Endothelial cell of hepatic sinusoid (primary cell): ENCODE results near the gene CCDC137.
"Not testable (repeated sequence)": the region's sequence is repeated elsewhere in the genome, so short reads cannot be mapped to it uniquely, and the experiment has no call there.

Experiments used
- in situ Hi-C: cut with HindIII; loops from 2 replicates; pipeline ENCODE4 v1.10.0; 2017; ENCODE audit warnings: low sequenced_read_pairs

Gene CCDC137

DNA sequence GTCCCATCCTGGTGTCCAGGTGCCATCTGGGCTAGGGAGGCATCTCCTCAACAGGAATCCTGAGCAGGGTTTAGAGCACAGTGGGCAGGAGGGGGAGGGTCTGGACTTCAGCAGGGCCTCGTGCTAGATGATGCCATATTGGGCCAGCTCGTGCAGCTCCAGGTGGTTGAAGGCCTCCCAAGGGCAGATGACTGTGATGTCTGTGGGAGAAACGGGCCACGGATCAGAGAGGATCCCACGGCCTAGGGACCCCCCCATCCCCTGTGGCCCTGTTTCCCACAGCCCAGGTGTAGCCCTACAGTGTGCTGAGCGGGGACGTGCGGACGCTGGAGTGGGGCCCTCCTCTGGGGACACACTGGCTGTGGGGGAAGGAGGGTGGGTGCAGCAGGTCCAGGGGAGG lies 15.6 kb upstream of the CCDC137 start:
- in situ Hi-C loops, result no loop called here

DNA sequence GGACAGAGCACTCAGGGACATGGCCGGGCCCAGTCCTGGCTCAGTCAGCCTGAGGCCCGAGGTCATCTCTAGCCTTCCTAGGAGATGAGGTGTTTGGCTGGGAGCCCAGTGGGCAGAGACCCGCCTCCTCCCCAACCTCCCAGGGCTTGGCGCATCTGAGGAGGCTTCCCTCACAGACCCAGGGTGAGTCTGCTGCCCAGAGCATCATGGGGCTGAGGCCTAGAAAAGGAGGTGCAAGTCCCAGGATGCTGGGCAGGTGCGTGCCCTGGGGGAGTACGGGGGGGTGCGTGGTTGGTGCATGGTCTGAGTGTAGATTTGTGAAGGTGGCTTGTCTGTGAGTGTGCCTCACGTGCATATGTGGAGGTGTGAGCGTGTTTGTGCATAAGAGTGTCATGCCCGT lies 14.8 kb upstream of the CCDC137 start:
- in situ Hi-C loops, result no loop called here

DNA sequence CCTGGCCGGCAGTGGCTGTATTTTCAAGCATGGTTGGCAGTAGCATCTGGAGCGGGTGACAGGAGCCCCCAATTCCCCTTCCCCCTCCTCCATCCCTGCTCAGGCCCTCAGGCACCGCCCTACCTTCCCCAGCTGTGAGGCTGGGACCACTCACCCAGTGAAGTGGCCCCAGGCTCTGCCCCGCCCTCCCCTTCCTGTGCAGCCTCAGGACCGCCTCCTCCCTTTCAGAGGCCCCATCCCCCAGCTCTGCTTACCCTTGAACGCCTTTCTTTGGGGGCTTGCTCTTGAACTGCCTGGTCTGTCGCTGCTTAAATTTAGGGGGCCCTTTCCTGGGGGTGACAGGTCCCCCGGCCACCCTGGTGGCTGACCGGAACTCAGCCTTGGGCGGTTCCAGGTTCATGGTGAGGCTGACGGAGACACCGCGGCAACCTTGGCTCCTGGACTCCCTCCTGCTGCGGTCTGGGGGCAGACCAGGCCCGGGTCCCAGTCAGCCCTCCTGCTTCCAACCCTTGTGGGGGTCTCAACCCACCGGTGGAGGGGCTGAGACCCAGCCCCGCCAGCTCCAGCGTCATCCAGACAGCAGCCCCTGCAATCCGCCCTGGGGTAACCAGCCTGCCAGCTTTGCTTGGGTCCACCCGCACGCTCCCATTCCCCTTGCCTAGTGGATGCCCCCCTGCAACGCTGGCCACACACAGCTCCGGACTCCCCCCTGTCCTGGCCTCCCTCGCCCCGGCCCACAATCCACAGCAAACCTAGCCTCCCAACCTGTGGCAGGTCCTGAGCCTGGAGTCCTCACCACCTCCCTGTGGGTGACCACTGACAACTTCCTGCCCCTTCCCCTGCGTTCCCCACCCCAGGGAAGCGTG lies 13.4 kb upstream of the CCDC137 start:
- in situ Hi-C loops, result no loop called here

DNA sequence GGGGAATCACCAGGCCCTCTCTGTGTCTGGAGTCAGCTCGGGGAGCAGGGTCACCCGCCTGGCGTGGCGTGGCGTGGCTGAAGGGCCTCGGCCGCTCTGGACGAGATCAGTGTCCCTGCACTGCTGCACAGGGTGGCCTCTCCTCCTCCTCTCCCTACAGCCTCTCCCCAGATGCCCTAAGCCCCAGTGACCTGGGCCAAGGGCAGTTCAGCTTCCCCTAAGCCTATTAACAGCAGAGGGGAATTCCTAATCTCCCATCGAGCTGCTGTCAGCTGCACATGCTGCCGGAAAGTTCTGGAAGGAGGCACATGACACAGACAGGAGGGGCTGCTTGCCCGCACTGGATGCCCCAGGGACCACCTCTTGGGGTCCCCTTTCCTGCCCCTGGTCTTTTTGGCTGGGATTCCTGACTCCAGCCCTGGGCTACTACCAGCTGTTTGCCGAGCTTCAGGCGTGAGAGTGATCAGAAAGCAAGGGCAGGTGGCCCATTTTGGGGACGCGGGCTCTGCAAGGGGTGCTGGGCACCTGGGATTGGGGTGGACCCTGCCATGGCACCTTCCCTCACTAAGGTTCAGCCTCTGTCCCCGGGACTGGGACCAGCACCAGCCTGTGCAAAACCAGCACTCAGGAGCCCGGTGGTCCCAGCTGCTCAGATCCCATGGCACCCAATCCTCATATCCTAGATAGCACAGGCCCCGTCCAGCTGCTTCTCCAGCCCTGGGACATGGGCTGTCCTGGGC lies 11.0 kb upstream of the CCDC137 start:
- in situ Hi-C loops, result no loop called here

DNA sequence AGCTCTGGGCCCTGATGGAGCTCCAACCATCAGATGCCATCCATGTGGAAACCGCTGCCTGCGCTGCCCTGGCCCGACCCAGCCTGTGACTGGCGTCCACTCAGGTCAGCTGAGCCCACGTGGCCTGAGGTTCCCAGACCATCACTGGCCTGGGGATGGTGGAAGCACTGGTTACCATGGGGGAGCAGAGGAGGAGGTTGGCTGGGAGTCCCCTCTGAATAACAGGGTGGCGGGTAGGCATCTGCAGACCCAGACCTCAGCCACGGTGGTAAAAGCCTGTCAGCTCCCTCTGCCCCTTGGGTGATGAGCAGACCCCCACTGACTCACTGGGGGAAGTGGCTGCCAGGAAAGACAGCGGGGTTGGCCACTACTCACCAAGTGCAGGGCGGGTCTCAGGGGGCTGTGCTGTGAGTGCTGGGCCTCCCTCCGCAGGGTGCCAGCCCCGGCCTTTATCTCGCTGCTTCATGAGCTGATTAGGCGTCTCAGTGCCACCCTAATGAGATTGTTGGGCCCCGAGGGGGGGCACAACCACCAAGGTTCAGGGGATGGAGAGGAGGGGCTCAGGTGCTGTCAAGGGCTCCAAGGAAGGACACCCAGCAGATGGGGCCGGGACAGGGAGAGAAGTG lies 10.3 kb upstream of the CCDC137 start, which contains the start of gene PDE6G:
Gene PDE6G (minus strand): TSS at position 425 of the 626 bp plus-strand sequence. CDS start 3,237 bp downstream, outside the sequence.
- in situ Hi-C loops, result no loop called here

DNA sequence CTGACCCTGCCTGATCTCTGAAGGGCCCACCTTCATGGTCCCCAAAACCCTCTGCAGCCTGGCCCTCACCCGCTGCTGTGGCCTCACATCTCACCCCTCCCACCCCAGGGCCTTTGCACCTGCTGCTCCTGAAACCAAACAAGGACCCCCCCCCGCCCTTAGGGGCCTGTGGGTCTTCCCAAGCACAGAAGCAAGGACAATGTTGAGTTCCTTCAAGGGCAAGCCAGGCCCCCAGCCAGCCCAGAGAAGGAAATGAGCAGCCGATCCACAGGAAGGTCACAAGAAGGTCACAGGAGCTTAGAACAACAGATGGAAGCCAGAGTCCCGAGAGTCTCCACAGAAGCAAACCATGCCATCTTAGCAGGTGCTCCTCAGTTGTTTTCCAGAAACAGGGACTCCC lies 9.7 kb upstream of the CCDC137 start:
- in situ Hi-C loops, result no loop called here

DNA sequence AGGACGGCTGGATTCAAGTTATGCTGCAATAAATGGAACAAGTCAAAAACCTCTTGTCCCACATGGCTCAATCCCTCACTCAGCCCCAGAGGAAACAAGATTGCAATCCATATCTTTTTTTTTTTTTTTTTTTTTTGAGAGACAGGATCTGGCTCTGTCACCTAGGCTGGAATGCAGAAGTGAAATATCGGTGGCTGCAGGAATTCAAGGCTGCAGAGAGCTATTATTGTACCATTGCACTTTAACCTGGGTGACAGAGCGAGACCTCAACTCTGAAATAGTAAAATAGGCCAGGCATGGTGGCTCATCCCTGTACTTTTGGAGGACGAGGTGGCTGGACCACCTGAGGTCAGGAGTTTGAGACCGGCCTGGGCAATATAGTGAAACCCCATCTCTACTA lies 7.5 kb upstream of the CCDC137 start:
- in situ Hi-C loops, result no loop called here

DNA sequence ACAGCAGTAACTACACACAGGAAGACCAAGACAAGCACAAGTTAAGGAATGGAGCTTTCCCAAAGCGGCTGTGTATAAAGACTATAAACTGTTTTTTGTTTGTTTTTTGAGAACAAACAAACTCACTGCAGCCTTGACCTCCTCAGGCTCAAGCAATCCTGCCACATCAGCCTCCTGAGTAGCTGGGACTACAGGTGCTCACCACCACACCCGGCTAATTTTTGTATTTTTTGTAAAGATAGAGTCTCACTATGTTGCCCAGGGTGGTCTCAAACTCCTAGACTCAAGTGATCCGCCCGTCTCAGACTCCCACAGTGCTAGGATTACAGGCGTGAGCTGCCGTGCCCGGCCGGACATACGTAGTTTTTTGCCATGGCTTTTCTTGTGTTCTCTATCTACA lies 6.1 kb upstream of the CCDC137 start:
- in situ Hi-C loops, result no loop called here

DNA sequence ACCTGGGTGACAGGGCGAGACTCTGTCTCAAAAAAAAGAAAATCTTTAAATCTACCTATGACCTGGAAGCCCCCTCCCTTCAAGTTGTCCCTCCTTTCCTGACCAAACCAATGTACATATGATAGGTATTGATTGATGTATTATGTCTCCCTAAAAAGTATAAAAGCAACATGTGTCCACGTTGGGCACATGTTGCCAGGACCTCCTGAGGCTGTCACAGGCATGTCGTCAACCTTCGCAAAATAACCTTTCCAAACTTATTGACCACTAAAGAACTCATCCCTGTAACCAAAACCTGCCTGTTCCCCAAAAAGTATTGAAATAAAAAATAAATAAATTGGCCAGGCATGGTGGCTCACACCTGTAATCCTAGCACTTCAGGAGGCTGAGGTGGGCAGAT lies 4.5 kb upstream of the CCDC137 start:
- in situ Hi-C loops, result no loop called here

DNA sequence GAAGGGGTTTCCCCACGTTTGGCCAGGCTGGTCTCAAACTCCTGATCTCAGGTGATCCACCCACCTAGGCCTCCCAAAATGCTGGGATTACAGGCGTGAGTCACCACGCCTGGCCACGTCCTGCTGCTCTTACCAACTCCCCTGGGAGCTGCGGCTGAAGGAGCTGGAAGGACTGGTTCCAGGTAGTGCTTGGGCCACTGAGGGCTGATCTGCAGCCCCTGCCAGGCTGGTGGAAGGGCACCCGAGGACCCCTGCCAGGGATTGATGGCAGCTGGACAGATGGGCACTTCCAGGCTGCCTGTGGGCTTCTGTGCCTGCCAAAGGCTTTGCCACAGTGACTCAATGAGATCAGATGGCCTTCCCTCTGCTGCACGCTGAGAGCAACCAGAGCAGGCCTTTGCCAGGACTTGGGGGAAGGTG lies 2.5 kb upstream of the CCDC137 start:
- in situ Hi-C loops, result no loop called here

DNA sequence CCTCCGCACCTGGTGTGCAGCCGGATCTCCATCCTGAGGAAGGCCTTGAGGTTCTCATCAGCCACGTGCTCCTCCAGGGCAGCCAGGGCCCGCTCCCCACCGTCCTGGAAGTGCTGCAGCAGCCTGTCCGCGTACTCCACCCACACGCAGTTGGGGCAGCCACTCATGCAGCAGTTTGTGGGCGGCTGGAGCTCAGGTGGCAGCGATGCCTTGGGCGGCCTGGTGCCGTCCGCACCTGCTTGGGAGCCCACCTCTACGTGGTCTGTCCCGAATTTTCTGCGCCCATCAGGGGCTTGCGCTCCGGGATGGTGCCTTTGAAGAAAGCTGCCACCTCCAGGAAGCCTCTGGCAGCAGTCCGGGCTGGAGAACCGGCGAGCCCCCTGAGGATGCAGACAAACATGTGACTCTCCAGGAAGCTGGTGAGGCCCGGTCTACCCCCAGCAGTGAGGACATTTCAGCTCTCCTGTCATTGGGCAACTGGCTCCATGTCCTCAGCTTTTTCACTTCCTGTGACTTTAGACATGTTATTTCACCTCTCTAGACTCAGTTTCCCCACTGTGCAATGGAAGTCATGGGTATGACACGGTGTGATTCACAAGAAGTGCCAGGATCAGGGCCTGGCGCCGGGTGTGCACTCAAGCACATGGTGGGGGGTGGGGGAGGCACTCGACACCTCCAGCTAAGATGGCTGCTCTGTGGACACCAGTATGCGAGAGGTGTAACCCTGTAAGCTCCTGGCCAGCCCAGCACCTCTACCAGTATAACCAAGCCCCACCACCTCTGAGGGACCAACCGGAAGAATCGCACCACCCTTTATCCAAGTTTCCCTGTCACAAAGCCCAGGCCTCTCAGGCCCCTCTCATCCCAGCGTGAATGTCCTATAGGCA lies 1.1 kb upstream of the CCDC137 start:
- in situ Hi-C loops, result no loop called here

DNA sequence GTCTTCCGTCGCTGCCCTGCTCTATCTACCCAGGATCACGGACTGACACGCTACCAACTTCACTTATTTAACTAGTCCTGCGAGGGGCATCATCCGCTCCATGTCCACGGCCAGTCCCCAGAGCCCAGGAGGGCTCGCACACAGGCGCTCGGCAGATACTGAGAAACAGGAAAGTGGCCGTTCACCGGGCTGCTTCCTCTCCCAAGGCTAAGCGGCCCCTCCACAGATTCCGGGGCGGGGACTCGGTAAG lies 520 bp upstream of the CCDC137 start:
- in situ Hi-C loops, result no loop called here

DNA sequence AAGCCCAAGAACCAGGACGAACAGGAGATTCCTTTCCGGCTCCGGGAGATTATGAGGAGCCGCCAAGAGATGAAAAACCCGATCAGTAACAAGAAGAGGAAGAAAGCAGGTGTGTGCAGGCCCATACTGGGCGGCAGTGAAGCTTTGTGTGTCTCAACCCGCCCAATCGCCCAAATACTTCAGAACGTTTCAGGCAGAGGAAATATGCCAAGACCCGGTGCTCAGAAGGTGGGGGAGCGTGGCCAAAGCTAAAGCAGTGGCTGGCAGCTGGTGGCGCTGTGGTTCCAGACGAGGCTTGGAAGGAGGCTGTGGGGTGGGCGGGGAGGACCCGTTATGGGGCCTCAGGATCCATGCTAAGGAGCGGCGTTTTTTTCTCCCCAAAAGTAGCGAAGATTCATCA lies 1.2 kb downstream of the CCDC137 start:
- in situ Hi-C loops, result no loop called here

DNA sequence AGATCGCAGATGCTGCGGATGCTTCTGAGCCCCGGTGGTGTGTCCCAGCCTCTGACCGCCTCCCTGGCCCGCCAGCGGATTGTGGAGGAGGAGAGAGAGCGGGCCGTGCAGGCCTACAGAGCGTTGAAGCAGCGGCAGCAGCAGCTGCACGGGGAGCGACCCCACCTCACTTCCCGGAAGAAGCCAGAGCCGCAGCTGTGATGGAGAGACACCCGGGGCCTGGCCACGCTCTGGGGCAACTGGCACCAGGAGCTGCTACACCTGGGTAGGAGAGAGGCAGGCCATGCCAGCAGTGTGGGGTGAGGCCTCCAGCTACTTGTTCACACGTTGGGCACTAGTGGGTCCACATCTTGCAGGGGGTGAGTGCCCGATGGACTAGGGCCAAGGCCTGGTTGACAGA lies 6.0 kb downstream of the CCDC137 start:
- in situ Hi-C loops, result no loop called here

DNA sequence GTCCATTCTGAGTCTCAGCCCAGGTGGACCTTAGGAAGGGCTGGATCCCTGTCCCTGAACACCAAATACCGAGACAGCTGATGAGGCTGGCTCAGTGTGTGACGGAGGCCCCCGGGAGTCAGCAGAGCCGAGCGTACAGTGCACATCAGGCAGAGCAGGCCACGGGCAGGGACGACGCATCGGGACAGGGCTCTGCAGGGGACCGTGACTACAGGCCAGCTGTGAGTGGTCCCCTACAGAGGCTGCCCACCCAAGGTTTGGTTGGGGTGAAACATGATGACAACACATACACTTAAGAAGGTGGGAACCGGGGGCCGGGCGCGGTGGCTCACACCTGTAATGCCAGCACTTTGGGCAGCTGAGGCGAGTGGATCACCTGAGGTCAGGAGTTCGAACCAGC lies 6.4 kb downstream of the CCDC137 start:
- in situ Hi-C loops, result no loop called here

DNA sequence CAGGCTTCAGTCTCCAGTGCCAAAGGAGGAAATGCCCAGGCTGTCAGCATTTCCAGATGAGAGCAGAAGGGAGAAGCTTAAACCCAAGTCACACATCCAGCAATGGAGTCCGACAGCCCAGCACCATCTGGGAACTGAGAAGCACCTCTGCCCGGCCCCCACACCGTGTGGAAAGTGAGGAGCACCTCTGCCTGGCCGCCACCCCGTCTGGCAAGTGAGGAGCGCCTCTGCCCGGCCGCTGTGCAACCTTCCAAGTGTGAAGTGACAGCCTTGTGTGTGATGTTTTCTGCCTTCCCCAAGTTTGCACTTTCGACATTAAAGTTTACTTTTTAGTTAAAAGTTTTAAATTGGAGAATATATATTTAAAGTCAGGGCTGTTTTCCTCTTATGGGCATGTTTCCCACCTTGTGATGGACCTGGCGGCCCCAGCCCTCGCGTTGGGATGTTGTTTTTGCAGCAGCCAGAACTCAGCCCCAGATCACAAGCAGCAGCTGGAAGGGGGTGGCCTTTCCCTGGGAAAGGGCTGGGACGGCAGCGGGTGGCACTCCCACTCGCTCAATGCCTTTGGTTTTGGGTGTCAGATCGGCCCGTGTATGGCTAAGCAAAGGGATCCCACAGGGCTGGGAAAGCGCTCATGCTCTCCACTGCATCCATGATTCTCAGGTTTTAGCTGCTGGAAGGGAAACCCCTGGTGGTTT lies 7.2 kb downstream of the CCDC137 start:
- in situ Hi-C loops, result no loop called here

DNA sequence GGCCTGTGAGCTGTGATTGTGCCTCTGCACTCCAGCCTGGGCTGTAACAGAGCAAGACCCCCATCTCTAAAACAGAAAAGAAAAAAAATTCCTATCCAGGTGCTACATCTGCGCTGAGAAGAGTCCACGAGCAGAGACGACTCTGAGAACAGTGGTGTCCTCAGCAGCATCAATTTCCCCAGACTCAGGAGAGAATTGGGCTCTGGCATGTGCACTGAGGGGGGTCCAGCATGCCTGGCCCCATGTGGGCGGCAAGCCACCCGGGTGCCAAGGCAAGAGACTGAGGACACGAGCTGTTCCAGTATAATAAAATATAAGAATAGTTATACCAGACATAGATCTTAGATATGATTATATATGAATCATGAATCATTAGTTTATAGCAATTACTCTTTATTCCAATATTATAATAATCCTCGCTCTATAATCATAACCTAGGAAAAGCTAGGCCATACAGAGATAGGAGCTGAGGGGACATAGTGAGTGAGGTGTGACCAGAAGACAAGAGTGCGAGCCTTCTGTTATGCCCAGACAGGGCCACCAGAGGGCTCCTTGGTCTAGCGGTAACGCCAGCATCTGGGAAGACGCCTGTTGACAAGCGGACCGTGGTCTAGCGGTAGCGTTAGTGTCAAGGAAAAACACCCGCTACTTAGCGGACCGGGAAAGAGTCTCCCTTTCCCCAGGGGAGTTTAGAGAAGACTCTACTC lies 9.1 kb downstream of the CCDC137 start:
- in situ Hi-C loops, result not testable (repeated sequence)

DNA sequence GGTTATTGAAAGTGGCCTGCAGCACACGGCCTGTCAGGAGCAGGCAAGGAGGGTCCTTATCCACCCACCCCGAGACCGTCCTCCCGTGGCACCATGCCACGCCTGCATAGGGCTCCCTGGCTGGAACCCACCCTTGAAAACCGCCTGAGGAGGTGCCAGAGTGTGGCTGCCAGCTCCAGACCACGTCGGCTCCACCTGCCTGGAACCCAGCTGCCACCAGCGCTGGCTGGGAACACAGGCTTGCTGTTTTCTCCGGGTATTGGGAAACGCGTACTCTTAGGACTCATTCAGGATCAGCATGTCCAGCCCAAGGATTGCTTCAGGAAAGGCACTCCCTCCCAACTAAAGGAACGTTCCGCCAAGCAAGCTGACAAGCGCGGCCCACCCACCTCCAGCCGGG lies 10.4 kb downstream of the CCDC137 start:
- in situ Hi-C loops, result no loop called here

DNA sequence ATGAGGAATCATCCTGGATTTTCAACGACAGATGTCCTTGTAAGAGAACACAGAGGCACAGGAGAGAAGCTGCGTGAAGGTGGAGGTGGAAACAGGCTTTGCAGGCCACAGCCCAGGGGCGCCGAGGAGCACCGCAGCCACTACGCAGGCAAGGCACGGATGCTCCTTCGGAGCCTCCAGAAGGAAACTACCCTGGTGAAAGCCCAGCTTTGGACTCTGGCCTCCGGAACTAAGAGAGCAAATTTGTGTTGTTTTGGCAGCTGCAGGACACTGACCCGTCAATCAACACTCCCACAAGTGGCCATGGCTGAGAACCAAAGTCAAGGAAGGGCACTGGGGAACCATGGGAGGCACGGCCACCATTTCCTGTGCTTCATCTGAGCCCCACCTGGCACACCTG lies 13.6 kb downstream of the CCDC137 start:
- in situ Hi-C loops, result no loop called here

DNA sequence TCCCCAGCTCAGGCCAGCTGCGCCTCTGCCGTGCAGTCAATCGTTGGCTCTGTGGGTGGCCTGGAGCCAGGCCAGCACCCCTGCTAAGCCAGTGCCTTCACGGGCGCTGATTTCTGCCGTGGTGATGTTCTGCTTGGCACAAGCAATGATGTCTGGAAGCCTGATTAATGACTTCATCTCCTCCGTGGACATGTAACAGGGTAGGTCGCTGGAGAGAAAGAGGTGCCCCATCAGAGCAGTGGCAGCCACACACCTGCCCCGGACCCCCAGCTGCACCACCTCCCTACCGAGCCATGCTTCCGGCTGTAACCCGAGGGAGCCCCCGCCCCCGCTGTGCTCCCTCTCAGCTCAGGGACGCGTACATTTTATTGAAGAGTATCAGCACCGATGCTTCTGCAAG lies 15.1 kb downstream of the CCDC137 start:
- in situ Hi-C loops, result no loop called here
